Adrenal gland (tissue), 5 donors: ENCODE data around the gene ADPRHL1.

Experiments
- POLR2A ChIP-seq, 2 donors: fragments of 450-650 bp; IDR thresholded peaks; one replicate each; pipeline ENCODE4 v1.6.1; 2017; ENCODE audit warnings: antibody characterized with exemption in 2 of 2, mild to moderate bottlenecking in 2 of 2, moderate library complexity in 1 of 2
- TF ChIP-seq, protein P1 (sequence below), 6 experiments: fragments of 450-650 bp in 4 of 6; fragments of 200-600 bp in 2 of 6; sonication (generic) in 1 of 6; IDR thresholded peaks; 1 replicate in 5 of 6; 2 replicates in 1 of 6; pipeline versions ENCODE4 v1.5.1 to v1.8.0; 2016 to 2021; ENCODE audit warnings: antibody characterized with exemption in 6 of 6, mild to moderate bottlenecking in 2 of 6, moderate library complexity in 1 of 6
- donor health status: DM: no; HTN: no; CAD: no.

DNA sequence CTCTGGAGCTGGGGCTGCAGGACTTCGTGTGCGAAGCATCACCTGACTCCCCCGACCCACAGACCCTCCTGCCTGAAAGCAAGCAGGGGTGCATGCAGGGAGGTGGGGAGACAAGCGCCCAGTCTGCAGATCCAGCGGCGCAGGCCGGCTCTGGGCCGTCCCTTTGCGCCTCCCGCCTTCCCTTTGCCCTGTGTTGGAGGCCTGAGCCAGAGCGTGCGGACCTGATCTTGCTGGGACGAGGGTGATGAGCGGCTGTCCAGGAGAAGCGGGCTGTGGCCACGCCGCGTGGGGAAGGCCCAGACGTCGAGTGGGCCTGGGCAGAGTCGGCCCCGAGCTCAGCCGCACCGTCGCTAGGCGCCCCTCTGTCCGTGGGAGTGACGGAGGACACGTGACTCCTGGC lies 84.1 kb downstream of the ADPRHL1 start:
- no peak for TF ChIP-seq POLR2A (IDR thresholded peaks at IDR 0.05)
- TF ChIP-seq, protein P1, sequence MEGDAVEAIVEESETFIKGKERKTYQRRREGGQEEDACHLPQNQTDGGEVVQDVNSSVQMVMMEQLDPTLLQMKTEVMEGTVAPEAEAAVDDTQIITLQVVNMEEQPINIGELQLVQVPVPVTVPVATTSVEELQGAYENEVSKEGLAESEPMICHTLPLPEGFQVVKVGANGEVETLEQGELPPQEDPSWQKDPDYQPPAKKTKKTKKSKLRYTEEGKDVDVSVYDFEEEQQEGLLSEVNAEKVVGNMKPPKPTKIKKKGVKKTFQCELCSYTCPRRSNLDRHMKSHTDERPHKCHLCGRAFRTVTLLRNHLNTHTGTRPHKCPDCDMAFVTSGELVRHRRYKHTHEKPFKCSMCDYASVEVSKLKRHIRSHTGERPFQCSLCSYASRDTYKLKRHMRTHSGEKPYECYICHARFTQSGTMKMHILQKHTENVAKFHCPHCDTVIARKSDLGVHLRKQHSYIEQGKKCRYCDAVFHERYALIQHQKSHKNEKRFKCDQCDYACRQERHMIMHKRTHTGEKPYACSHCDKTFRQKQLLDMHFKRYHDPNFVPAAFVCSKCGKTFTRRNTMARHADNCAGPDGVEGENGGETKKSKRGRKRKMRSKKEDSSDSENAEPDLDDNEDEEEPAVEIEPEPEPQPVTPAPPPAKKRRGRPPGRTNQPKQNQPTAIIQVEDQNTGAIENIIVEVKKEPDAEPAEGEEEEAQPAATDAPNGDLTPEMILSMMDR (IDR thresholded peaks at IDR 0.05): no peak
